CD1c-positive myeloid dendritic cell (primary cell): ENCODE data around the gene KMT2E.
A peak's percentile ranks its signal among the peaks of the same experiment; 100 is the strongest.
"Not testable (repeated sequence)": the region's sequence is repeated elsewhere in the genome, so short reads cannot be mapped to it uniquely, and the experiment has no call there.

Experiments used
- DNase-seq: peaks from one replicate; pipeline ENCODE4 v3.0.0-alpha.2; 2016; ENCODE audit errors: extremely low spot score

Gene KMT2E, protein sequence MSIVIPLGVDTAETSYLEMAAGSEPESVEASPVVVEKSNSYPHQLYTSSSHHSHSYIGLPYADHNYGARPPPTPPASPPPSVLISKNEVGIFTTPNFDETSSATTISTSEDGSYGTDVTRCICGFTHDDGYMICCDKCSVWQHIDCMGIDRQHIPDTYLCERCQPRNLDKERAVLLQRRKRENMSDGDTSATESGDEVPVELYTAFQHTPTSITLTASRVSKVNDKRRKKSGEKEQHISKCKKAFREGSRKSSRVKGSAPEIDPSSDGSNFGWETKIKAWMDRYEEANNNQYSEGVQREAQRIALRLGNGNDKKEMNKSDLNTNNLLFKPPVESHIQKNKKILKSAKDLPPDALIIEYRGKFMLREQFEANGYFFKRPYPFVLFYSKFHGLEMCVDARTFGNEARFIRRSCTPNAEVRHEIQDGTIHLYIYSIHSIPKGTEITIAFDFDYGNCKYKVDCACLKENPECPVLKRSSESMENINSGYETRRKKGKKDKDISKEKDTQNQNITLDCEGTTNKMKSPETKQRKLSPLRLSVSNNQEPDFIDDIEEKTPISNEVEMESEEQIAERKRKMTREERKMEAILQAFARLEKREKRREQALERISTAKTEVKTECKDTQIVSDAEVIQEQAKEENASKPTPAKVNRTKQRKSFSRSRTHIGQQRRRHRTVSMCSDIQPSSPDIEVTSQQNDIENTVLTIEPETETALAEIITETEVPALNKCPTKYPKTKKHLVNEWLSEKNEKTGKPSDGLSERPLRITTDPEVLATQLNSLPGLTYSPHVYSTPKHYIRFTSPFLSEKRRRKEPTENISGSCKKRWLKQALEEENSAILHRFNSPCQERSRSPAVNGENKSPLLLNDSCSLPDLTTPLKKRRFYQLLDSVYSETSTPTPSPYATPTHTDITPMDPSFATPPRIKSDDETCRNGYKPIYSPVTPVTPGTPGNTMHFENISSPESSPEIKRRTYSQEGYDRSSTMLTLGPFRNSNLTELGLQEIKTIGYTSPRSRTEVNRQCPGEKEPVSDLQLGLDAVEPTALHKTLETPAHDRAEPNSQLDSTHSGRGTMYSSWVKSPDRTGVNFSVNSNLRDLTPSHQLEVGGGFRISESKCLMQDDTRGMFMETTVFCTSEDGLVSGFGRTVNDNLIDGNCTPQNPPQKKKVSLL (N-terminal part only)

DNA sequence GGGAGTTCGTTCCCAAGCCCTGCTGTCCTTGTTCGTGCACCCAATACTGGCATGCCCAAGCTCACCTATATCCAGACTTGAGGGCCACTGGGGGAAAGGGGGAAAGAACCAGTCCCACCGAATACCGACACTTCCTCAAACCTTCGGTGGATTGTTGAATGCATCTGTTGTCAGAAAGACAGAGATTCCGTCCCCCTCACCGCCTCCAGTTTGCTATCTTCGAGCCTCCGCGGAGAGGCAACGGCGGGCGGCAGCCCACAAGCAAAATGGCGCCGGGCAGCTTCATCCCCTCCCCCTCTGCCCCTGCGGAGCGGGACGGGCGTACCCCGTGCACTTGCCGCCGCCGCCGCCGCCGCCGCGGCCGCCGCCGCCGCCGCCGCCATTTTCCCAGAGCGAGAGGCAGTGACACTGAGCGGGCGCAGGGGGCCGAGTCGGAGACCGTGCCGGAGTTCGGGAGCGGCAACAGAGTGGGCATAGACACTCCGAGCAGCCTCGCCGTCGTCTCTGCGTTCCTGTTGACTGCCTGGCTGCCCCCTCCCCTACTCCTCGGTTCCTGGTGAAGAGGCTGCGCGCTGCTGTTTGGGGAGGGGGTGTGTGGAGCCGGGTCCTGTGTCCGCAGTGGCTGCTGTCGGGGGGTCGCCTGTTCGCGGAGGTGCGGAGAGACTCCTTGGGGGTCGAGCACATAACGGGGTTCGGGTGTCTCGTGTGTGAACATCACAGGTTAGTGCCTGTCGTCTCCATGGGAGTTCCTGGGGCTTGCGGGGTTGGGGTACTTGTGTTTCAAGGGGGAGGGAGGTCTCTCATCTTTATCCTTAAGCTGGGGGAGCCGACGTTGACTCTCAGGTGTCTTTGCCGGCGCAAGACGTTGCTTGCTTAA is at the start of gene KMT2E:
Gene KMT2E (plus strand): TSS at position 390 of the 877 bp plus-strand sequence. CDS start 26,748 bp downstream, outside the sequence.
- peak; percentile 96 for DNase-seq

DNA sequence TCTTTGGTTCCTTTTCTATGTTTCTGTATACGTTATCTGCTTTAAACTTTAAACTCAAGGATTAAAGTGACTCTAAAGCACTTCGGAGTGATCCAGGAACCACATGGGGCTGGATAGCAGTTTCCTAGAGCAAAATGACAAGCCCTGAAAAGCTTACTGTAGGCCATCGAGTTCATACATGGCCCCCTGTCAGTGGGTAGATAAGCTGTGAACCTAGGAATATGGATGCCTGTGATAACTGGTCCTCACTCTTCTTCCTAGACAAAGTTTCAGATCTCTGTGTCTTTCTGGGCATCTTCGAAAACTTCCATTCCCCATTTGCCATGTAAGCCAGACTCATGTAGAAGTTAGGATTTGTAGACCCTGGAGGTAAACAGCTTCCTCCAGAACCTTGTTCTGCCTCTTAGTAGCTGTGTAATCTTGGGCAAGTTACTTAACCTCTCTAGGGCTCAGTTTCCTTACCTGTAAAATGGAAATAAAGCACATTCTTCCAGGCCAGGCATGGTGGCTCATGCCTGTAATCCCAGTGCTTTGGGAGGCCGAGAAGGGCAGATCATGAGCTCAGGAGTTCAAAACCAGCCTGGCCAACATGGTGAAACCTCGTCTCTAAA is 49.3 kb upstream of the KMT2E start:
- no peak for DNase-seq

DNA sequence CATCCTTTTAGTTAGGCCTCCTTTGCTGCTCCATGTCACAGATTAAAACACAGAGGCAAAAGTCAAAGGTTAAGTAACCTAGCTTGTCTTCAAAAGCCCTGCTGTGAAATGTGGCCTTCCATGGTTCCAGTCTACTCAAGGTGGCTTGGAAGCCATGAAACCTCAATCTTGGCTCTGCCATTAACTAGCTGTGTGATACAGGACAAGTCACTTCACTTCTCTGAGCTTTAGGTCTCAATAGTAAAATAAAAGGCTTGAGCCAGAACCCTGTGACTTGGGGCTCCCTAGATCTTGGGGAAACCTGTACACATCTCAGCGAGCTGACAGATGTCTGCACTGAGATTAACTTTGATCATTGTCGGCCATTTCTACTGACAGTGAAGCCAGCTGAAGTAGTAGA is 48.0 kb upstream of the KMT2E start:
- DNase-seq = no peak

DNA sequence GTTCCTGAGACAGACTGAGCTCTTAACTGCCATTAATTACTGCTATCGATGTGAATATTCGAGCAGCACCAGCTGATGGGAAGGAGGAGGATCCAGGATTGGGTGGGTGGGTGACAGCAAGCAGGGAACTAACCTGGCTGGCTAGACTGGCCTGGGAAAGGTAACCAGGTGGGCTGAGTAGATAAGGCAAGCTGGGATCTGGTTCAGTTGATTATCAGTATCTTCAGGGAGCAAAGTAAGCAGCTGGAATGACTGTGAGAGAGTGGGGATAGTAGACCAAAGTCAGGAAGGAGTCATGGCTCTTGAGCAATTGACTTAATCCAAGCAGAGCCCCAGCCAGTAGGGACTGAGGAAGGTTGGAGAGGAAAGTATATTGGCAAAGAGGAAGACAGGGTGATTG is 46.9 kb upstream of the KMT2E start:
- no peak for DNase-seq

DNA sequence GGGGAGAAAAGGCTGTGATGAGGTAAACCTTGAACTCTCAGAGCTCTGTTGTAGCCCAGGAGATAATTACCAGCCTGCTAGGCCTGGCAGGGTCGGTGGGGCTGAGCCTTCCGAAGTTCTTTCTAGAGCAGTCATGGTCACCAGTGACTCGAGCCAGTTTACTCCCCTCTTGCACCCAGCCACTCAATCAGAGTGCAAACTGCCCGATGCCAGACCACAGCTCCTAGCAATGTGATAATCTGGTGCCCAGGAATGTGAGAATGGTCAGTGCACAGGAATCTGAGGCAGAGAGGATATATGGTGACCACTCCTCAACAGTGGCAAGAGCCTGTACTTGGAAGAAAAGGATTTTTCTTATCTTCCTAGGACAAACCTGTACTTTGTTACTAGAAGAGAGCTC is 46.4 kb upstream of the KMT2E start:
- DNase-seq = no peak

DNA sequence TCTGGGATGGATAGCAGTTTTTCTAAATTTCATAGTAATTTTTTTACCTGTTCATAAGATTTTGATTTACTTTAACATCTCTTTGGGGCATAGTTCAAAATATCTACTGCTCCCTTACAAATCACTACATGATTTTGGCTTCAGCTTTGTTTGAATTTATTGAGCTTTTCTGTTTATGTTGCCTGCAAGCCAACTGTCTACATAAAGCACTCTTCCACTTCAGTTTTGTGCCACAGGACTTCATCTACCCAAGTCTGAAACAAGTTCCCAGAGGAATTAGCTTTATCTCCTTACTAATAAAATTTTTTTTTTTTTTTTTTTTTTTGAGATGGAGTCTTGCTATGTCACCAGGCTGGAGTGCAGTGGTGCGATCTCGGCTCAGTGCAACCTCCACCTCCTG is 45.4 kb upstream of the KMT2E start:
- no peak for DNase-seq

DNA sequence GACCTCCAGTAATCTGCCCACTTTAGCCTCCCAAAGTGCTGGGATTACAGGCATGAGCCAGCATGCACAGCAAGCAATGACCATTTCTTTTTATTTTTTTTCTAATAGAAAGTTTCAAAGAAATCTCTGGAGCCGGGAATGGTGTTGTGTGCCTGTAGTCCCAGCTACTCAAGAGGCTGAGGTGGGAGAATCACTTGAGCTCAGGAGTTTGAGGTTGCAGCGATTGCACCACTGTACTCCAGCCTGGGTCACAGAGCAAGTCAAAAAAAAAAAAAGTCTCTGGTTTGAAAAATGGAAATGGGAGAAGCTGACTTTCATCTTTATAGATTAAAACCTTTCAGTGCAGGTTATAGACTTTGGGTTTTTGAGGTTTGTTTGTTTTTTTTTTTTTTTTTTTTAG is 44.8 kb upstream of the KMT2E start:
- no peak for DNase-seq

DNA sequence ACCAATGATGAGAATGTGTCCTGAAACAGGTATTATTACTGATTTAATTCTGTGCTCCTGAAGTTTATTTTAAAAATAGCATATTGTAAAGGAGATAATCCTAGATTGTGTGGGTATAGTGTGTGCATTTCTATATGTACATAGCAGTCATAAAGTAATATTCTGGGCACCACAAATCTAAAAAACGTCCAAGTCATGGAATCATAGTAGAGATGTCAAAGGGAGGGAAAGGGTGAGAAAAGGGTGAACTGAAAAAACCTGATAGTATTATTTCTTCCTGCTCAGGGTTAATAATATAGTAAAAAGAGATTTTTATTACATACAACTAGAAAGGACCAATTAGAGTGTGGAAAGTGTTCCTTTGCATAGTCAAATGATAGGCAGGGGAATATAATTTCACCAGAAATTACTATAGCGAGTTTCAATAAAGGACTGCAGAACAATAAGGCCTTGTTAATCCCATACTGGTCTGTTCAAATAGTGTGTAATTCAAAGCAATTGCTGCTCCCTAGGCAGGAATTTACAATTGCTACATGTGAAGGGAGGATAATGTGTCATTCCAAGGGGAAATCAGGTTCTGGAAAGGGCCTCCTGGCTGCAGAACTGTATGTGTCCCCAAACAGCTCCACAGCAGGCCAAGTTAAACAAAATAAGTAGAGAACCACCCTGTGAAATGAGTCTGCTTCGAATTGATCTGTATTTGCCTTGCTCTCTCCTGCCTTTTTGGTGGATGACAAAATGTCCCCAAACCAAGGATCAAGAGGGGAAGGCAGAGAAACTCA is 42.5 kb upstream of the KMT2E start:
- no peak for DNase-seq

DNA sequence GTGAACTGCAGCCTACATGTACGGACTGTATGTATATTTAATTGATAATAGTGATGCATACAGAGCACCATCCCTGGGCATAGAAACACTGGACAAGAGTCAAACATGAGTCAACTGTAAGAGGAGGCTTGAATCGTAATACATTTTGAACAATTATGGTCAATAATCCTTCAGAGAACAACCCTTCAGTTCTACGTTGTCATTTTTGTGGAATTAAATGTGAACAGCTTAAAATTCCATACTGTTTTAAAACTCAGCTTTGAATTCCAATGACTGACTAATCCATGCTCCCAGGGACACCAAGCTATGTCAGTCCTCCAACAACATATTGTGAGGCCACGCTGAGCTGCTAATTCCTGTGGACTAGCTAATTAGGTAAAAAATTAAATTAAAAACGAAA is 41.5 kb upstream of the KMT2E start:
- no peak for DNase-seq

DNA sequence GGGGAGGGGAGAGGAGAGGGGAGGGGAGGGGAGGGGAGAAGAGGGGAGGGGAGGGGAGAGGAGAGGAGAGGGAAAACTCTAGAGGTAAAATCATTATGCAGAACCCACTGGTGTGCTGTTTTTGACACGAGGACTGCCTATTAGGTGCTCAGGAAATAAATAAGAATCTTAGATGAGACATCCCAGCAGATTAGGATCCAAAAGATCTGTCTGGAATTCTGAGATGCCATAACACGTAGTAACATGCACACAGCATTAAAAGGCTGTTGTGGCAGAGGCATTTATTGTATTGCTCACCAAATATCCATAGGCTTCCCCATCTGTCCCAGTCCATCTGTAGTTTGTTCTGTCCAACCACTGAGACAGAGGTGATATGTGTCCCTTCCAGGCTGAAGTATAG is 40.8 kb upstream of the KMT2E start:
- DNase-seq = no peak

DNA sequence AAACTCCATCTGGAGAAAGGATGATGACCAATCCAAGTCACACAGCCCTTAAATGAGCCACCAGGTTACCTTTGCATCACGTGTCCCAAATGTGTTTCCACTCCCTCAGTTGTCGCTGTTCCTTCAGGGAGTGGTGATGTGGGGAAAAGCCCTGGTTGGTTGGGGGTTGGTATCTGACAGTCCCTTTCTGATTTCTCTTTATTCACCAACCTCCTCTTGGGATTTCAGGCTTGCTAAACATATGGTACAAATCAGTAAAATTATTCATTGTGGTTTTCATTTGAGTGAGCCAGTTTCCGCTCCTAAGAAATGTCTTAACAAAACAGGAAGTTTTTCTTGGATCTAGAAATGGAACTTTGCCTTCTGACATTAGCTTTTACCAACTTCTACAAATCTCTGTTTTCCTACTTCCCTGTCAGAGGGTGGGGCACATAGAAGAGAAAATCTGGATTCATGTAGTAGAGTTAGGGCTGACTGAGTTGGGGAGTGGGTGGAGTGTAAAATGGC is 40.0 kb upstream of the KMT2E start:
- peak; percentile 85 for DNase-seq

DNA sequence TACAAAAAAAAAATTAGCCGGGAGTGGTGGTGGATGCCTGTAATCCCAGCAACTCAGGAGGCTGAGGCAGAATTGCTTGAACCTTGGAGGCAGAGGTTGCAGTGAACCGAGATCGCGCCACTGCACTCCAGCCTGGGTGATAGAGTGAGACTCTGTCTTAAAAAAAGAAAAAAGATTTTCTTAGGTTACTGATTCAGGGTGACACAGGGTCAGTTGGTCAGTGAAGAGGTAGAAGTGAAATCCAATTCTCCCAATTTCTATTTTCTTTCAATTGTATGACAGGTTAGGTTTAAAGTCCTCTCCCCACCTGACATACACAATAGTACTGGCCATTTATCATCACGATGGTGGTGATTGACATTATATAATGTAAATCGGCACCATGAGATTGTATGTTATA is 38.5 kb upstream of the KMT2E start:
- not testable (repeated sequence) for DNase-seq

DNA sequence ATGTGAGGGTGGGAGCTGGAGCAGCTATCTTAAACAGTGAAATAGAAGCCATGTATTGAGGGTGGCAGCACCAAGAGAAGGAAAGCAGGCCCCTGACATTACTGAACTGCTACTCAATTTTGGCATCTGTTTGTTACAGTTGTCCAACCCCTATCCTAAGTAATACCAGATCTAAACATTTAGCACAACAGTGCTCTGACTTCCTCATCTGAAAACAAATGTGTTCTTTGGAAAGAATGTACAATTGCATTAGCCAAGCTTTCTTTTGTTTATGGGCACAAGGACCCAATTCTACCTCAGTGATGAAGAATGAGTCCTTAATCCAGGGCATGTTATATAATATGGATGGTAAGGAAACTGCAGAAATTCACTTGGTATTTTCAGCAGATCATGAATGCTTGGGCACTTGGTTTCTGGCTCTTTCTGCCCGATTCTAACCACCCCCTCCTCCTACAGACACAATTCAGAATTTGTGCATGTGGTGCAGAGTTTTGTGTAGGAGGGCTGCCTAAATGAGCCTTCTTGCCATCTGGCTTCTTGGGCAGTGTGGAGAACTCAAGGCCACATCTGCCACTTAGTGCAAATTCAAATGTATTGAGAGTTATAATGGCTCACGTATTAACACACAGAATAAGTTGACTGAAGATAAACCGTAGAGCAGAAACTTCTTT is 36.9 kb upstream of the KMT2E start:
- peak; percentile 49 for DNase-seq

DNA sequence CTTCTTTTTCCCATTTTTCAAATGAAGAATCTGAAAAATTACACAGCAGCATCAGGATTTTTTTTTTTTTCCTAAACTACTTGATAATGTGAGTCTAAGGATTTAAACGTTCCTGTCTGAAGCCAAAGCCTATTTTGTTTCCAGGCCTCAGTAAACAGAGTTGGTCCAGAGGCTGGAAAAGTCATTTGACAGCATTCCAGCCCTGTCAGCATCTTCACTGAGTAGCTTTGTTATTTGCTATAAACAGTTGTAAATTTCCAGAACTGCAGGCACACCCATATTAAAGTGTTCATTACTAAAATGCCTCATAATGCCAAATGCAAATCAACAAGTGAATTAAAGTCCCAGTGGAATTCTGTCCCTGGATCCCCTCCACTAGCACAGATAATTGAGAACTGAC is 35.5 kb upstream of the KMT2E start:
- no peak for DNase-seq

DNA sequence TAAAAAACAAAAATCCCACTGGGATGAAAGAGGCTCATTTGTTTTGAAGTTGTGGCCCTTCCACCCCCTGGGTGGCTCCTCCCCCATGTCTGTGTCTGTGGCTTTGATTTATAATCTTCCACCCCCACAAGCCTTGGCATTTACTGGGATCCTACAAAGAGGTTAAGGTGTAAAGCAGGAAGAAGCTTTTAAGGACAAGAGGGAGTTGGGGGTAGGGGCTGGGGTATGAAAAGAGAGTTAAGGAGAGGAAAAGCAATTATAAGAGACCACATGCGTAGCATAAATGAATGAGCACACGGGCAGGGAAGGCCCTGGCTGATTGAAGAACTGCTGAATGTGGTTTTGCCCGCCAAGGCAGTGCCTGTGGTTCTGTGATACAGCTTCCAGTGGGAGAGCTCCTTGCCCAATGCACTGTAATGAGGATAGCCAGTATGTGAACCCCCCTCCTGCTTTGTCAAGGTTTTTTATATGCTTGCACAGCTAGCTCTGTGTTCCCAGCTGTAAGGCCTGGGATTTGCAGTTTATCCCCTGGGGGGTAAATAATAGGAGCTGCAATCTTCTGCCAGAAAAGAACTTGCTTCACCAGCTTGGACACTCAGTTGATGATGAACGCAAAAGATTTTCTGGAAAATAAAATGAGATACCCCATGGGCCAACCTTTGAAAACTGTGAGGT is 34.7 kb upstream of the KMT2E start:
- DNase-seq = no peak

DNA sequence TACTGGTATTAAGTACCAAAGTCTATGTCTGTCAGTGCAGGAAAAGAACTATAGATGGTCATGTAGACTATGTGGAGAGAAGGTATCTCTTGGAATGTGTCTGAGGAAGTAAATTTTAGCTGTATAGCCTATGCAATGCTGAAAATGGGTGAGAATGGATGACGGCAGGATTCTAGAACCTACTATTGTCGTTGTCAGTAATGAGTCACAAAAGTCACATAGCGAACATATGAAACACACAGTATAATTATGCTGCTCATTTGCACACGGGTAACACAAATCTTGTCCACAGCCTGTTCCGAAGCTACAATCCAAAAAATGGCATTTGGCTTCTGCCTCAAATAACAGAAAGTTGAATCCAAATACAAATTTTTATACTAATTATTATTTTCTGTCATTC is 33.6 kb upstream of the KMT2E start:
- DNase-seq = no peak

DNA sequence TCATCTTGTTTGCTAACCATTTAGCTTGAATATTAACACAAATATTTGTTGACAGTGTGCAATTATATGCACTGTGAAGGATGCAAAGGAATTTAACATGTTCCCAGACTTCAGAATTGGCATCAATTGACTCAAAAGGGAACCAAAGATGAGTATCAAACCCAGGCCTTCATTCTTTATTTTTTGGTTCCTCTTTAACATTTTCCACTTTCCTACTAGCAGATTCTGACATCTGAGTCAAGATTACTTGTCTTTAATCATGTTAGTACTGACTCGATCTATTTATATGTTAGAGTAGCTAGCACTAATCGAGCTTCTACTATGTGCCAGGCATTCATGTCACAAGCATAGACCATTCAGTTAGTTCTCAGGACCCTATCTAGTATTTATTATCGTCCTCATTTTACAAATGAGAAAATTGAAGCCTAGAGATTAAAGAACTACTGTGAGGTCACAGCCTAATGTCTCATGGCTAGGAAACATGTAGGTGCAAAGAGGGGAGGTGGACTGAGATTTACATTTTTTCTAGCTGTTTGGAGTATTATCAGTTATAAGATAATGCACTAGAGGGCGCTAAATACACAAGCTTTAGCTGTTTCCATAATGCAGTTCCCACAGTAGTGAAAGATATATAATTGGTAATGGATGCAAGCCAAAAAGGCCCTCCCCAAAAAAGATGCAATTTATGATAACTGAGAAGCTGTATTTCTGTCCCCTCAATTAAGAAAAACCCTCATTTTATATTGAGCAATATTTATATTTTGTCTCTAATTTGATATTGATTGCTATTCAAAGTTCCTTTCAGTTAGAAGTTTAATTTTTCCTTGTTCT is 32.9 kb upstream of the KMT2E start:
- peak; percentile 87 for DNase-seq

DNA sequence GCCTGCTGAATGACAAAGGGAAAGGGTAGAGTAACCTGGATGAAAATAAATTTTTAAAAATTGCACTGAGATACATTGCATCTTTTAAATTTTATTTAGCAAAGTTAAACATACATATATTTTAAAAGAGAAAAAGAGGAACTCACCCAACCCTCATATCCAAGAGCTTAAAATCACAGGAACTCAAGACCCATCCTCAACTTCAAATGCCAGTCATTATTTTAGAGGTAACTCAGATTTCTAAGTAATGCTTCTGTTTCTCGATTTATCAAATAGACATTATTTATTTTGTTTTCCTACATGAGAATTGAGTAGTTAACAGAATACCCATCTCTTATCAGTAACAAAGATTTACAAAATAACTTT is 32.4 kb upstream of the KMT2E start:
- peak; percentile 45 for DNase-seq
